ENCODE results near the gene DTNB. TPM values are rescaled to one million over a fixed set of nuclear protein-coding genes. Genes with fewer than 3 reads are reported as not detected.

Gene DTNB
- total and polyA plus RNA-seq, 2 donors (not counting 3 experiments of a cell fraction or from before 2014, with no cell fraction given) = 11.5 to 17.0 TPM

DNA sequence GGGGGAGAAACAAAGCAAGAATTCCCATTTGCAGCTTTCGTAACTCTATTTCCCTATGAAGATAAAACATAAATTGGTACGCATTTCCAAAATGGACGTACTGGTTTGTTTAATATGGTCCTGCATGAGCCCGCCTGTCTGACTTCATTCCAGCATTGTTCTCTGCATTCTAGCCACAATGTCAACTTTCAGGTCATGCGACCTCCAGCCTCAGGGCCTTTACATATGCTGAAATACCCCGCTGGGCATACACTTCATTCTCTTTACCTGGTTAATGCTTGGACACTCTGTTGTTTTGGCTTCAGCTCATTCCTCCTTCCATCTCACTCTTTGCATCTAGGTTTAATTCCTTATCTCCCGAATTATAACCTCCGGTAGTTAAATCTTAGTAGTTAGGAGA, 227.9 kb downstream of the DTNB start:
- Histone ChIP-seq H3K9me1 (replicated peaks; ENCODE audit: control insufficient read depth, extremely low read depth, insufficient read depth, low read length) (no peaks in the 10 kb centered on the region), H3K36me3 (ENCODE audit: control insufficient read depth in 2 of 2, extremely low read depth in 1 of 2, insufficient read depth in 2 of 2, low read length in 2 of 2) (no peaks in the 10 kb centered on the region), H3K27me3 (ENCODE audit: control insufficient read depth in 2 of 2, insufficient read depth in 2 of 2, low read length in 2 of 2) (no peaks in the 10 kb centered on the region), H2AFZ (ENCODE audit: low read depth, low read length) (no peak overlapping the region), H3K4me1 (ENCODE audit: control insufficient read depth, extremely low read depth, insufficient read depth, low read length) (no peaks in the 10 kb centered on the region), H3K27ac (ENCODE audit: insufficient read depth, low read depth, low read length) (no peak overlapping the region), H3K9ac (replicated peaks; ENCODE audit: extremely low read depth, insufficient read depth, low read length) (no peak overlapping the region), H4K20me1 (replicated peaks; ENCODE audit: control insufficient read depth, extremely low read depth, insufficient read depth, low read length) (no peaks in the 10 kb centered on the region), H3K9me3 (replicated peaks; ENCODE audit: control insufficient read depth, insufficient read depth, low read length) (no peaks in the 10 kb centered on the region), H3K4me3 (replicated peaks in 1 of 3; ENCODE audit: insufficient read depth in 1 of 3, low read depth in 1 of 3, low read length in 3 of 3) (no peak overlapping the region), H3K4me2 (ENCODE audit: insufficient read depth, low read length) (no peak overlapping the region), H3K79me2 (ENCODE audit: control insufficient read depth, insufficient read depth, low read length) (no peaks in the 10 kb centered on the region)
- FAIRE-seq (no peak), DNase-seq (ENCODE audit: low read depth, low spot score) (no peak)
- dilution Hi-C loops (cut with MboI; ENCODE audit: extremely low pct_ligation_motif_present, low sequenced_read_pairs) = no loop called here
- no TSS peak for BruUV-seq (replicated peaks)
- TF ChIP-seq MYC (IDR thresholded peaks at IDR 0.05; ENCODE audit: low read depth, low read length) = no peak
- no peak for TF ChIP-seq POLR2A (IDR thresholded peaks at IDR 0.05; ENCODE audit: low read depth, low read length)
- TF ChIP-seq, protein P1, sequence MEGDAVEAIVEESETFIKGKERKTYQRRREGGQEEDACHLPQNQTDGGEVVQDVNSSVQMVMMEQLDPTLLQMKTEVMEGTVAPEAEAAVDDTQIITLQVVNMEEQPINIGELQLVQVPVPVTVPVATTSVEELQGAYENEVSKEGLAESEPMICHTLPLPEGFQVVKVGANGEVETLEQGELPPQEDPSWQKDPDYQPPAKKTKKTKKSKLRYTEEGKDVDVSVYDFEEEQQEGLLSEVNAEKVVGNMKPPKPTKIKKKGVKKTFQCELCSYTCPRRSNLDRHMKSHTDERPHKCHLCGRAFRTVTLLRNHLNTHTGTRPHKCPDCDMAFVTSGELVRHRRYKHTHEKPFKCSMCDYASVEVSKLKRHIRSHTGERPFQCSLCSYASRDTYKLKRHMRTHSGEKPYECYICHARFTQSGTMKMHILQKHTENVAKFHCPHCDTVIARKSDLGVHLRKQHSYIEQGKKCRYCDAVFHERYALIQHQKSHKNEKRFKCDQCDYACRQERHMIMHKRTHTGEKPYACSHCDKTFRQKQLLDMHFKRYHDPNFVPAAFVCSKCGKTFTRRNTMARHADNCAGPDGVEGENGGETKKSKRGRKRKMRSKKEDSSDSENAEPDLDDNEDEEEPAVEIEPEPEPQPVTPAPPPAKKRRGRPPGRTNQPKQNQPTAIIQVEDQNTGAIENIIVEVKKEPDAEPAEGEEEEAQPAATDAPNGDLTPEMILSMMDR (IDR thresholded peaks at IDR 0.05; ENCODE audit: extremely low read depth in 1 of 2, insufficient read depth in 1 of 2, low read depth in 1 of 2, low read length in 2 of 2) = no peak
- TF ChIP-seq FOS (IDR thresholded peaks at IDR 0.05; ENCODE audit: borderline replicate concordance, insufficient read depth, low read length) = no peak
- no peak for TF ChIP-seq JUN (IDR thresholded peaks at IDR 0.05; ENCODE audit: borderline replicate concordance, insufficient read depth, insufficient read length, low read depth)
- TF ChIP-seq MAX (IDR thresholded peaks at IDR 0.05; ENCODE audit: insufficient read depth, insufficient read length) = no peak
- no peak for TF ChIP-seq GATA2 (IDR thresholded peaks at IDR 0.05; ENCODE audit: insufficient read depth, insufficient read length, low read depth, low read length)
- no peak for TF ChIP-seq EZH2 (IDR thresholded peaks at IDR 0.05; ENCODE audit: borderline replicate concordance, low read depth, low read length, severe bottlenecking)
- TF ChIP-seq POLR2AphosphoS5 (IDR thresholded peaks at IDR 0.05; ENCODE audit: insufficient read depth, low read depth, low read length) = no peak
- ChIA-PET POLR2A (interaction anchor here (0.7 kb wide), 1 partner anchor 106 kb away, joined by 5 read pairs; no protein-coding TSS in a partner anchor), CTCF (interaction anchor here (1.2 to 1.3 kb wide), 2 partner anchors 11 to 83 kb away, joined by 3 read pairs; no protein-coding TSS in a partner anchor)
- intact Hi-C loops (cut with micrococcal nuclease) = no loop called here
